T-helper 2 cell treated with Interferon-gamma antibody and Interleukin-4, amounts not matched to agents 5 μg/mL and 100 μg/mL, for 36 hours (primary cell): ENCODE data around the gene CHST15.

Source experiments
- DNase-seq: peaks from one replicate; pipeline ENCODE4 v3.0.0; 2021; ENCODE audit warnings: low spot score
- H3K27ac Mint-ChIP-seq: one replicate; pipeline ENCODE4 v1.8.0; 2021; ENCODE audit warnings: mild to moderate bottlenecking, mixed read lengths
- H3K27me3 Mint-ChIP-seq: one replicate; pipeline ENCODE4 v1.8.0; 2021; ENCODE audit warnings: low read depth, mixed read lengths
- H3K36me3 Mint-ChIP-seq: one replicate; pipeline ENCODE4 v1.8.0; 2021; ENCODE audit warnings: low read depth, mixed read lengths
- H3K4me1 Mint-ChIP-seq: one replicate; pipeline ENCODE4 v1.8.0; 2021; ENCODE audit warnings: low read depth, mixed read lengths
- H3K4me3 Mint-ChIP-seq: one replicate; pipeline ENCODE4 v1.8.0; 2022; ENCODE audit warnings: mild to moderate bottlenecking, moderate library complexity, mixed read lengths
- H3K9me3 Mint-ChIP-seq: one replicate; pipeline ENCODE4 v1.8.0; 2021; ENCODE audit warnings: mixed read lengths

Gene CHST15

DNA sequence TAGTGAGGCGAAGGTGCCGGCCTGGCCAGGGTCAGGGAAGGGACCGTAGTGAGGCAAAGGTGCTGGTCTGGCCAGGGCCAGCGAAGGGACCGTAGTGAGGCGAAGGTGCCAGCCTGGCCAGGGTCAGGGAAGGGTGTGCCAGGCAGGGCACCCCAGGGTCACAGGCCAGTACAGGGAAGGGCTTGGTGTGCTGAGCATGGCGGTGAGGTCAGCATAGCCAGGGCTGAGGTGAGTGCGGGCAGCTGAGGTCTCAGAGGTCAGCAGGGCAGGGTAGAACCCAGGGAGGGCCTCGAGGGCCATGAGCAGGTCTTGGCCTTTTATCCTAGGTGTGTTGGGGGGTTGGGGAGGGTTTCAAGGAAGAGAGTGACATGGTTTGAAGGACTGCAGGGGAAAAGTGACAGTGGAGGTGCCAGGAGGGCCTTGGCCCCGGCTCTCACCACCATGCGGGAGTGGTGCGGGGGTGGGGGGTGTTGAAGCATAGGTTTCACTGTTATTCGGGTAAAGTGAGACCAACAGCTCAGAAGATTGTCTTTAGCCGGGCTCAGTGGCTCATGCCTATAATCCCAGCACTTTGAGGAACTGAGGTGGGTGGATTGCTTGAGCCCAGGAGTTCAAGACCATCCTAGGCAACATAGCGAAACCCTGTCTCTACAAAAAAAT lies 93.3 kb downstream of the CHST15 start:
- peaks cover 11% of the 10 kb centered on the region for H3K27me3 Mint-ChIP-seq
- no peaks in the 10 kb centered on the region for H3K4me1 Mint-ChIP-seq
- DNase-seq: no peak
- H3K4me3 Mint-ChIP-seq: no peak overlapping the region
- H3K9me3 Mint-ChIP-seq: no peaks in the 10 kb centered on the region
- no peak overlapping the region for H3K27ac Mint-ChIP-seq
- no peaks in the 10 kb centered on the region for H3K36me3 Mint-ChIP-seq

DNA sequence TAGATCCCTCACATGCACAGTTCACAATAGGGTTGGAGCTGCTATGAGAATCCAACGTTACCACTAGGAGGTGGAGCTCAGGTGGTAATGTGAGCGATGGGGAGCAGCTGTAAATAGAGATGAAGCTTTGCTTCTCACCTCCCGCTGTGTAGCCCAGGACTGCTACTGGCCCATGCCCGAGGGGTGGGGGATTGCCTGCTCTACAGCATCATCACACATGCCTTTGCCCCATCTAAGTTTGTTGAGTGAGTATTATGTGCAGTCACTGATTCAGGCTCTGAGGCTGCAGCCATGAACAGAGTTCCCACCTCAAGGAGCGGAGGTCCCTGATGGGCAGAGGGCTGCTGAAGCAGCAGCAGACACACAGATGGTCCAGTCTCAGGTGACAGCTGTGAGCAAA lies 94.1 kb downstream of the CHST15 start:
- no peaks in the 10 kb centered on the region for H3K36me3 Mint-ChIP-seq
- H3K9me3 Mint-ChIP-seq: no peaks in the 10 kb centered on the region
- H3K27me3 Mint-ChIP-seq: peaks cover 18% of the 10 kb centered on the region
- H3K27ac Mint-ChIP-seq: no peak overlapping the region
- peaks cover 3% of the 10 kb centered on the region for H3K4me1 Mint-ChIP-seq
- no peak overlapping the region for H3K4me3 Mint-ChIP-seq
- DNase-seq: no peak

DNA sequence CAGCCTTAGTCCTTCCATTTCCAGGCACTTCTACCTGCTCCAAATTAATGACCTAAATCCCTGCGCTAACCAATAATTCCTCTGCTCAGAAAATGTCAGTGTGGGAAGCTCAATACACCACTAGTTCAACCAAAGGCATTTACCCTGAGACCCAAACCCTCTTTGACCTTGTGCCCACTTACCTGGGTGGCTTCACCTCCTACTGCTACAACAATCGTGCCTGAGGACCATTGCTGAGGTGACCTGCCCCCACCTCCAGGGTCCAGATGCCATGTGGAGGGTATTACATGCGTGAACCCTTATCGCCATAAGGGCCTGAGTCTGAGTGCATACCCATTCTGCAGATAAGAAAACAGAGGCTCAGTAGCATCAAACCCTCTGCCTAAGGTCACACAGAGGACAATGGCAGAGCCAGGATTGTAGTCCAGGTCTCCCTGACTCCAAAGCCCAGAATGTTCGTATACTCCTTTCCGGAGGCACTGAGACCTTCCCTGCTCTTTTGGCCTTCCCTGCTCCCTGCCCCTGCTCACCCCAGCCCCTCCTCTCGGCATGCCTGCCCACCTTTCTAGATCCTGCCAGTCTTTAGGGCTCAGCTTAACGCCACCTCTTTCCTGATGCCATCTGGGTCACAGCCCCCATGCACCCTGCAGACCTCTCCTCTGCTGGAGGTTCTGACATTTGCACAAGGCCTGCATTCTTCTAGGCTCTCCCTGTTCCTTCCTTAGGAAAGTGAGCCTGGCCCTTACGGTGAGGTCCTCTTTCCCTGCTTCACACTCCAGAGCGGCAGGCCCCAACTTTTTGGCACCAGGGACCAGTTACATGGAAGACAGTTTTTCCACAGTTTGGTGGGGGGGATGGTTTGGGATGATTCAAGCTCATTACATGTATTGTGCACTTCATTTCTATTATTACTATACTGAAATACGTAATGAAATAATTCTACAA lies 94.9 kb downstream of the CHST15 start:
- Mint-ChIP-seq H3K4me1 (peaks cover 3% of the 10 kb centered on the region), H3K9me3 (no peaks in the 10 kb centered on the region), H3K36me3 (no peaks in the 10 kb centered on the region), H3K27ac (no peak overlapping the region), H3K27me3 (peaks cover 26% of the 10 kb centered on the region), H3K4me3 (no peak overlapping the region)
- no peak for DNase-seq

DNA sequence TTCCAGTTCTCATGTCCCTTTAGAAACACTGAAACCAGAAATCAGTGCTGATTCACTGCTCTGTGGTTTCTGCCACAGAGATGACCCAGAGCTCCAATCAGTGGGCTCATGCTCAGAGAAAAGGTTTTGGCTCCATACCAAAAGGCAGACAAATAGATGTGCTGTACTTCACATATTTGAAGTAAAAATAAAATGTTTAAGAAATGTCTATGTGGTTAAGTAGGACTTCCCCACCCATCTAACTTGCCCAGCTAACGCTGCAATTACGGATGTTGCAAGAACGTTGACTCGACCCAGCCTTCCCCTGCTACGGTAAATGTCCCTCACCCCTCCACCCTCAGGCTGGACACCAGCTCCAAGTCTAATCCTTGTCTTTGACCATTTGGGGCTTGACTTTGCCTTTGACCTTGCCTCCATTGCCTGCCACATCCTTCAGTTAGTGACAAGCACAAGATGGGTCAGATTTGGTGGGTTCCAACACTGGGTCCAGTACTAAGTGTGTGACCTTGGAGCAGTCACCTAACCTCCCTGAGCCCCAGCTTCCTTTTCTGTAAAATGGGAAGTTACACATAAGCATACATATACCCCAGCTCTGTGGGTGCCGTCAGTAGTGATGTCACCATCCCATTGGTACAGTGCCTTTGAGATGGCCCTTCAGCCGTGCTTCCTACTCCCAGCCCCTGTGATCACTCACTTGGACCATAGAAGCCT lies 95.8 kb downstream of the CHST15 start:
- Mint-ChIP-seq H3K9me3 (no peaks in the 10 kb centered on the region), H3K4me1 (peaks cover 3% of the 10 kb centered on the region), H3K27me3 (peaks cover 33% of the 10 kb centered on the region), H3K36me3 (no peaks in the 10 kb centered on the region), H3K27ac (no peak overlapping the region), H3K4me3 (no peak overlapping the region)
- DNase-seq: no peak

DNA sequence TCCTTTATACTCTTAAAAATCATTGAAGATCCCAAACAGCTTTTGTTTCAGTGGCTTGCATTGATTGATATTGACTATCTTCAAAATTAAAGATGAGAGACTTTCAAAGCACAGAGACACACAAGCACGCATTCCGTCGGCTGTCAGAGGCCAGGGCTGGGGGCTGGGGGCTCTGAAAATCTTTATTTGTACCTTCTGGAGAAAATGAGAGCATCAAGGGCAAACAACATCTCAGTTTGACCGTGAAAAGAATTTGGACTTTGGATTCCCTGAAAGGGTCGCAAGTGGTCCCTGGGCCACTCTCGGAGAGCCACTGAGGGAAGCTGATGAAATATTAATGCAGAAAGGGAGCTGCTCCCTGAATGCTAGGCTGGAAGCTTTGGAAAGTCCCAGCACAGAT lies 96.4 kb downstream of the CHST15 start:
- Mint-ChIP-seq H3K4me3 (no peak overlapping the region), H3K4me1 (peaks cover 3% of the 10 kb centered on the region), H3K27ac (no peak overlapping the region), H3K9me3 (no peaks in the 10 kb centered on the region), H3K36me3 (no peaks in the 10 kb centered on the region), H3K27me3 (peaks cover 37% of the 10 kb centered on the region)
- DNase-seq: no peak

DNA sequence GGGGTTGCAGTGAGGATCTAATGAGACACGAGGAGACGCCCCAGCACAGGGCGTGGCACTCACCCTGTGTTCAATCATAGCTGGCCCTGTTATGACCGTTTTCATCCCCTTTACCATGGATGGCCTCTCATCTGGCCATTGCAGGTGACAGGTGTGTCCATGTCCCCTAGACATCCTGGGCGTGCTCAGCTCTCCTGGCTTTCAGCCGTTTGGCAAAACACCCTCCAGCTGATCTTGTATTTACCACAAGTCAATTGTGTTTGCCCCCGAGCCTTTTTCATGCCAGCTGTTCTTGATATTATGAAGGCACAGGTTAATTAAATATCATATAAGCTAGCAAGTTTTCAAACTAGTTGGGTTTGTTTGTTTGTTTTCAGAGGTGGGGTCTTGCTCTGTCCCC lies 97.1 kb downstream of the CHST15 start:
- H3K27ac Mint-ChIP-seq: no peak overlapping the region
- H3K4me3 Mint-ChIP-seq: no peak overlapping the region
- no peaks in the 10 kb centered on the region for H3K36me3 Mint-ChIP-seq
- peaks cover 40% of the 10 kb centered on the region for H3K27me3 Mint-ChIP-seq
- DNase-seq: no peak
- no peaks in the 10 kb centered on the region for H3K9me3 Mint-ChIP-seq
- H3K4me1 Mint-ChIP-seq: peaks cover 3% of the 10 kb centered on the region

DNA sequence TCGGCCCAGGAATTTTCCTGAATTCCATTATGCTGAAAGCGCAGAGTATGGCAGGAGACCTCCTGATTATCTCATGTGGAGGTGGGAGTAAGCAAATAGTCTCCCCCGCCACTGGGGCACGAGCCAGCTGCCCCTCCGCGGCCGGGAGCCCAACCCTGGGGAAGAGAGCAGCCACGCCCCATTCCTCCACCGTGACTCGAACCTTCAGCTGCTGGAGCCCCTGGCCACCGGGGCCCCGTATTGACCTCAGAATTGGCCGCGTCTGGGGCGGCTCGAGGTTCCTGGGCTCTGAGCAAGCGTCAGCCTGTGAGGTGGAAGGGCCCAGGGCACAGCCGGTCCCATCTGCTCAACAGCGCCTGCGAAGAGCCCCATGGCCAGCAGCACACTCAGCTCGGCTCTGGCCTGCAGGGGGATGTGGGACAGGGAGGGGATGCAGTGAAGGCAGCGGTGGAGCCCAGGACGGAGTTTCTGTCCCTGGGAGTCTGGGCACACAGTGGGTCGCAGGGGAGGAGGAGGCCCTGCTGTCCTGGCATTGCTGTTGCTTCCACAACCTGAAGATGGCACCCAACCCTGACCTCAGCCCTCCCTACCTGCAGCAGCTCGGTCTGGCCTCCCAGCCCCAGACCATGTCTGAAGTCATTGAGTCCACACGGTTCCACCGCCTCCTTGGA lies 97.8 kb downstream of the CHST15 start:
- no peaks in the 10 kb centered on the region for H3K36me3 Mint-ChIP-seq
- H3K4me1 Mint-ChIP-seq: peaks cover 3% of the 10 kb centered on the region
- peaks cover 47% of the 10 kb centered on the region for H3K27me3 Mint-ChIP-seq
- H3K27ac Mint-ChIP-seq: no peak overlapping the region
- no peak for DNase-seq
- no peaks in the 10 kb centered on the region for H3K9me3 Mint-ChIP-seq
- no peak overlapping the region for H3K4me3 Mint-ChIP-seq

DNA sequence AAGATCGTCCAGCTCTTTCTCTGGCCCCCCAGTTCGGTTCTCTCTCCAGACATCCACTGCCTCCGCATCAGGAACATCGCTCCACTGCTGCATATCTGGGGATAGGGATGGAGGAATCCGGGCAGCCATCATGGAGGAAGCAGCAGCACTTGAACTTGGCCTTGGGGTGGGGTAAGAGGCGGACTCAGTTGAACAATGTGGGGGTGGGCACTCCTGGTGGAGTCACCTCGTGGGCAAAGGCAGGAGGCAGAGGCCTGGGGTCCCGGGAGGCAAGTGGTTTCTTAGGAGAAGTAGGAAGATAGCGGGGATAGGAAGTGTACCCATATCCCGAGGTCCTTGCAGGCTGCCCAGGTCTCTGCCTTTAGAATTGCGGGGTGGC lies 98.3 kb downstream of the CHST15 start:
- H3K9me3 Mint-ChIP-seq: no peaks in the 10 kb centered on the region
- H3K4me3 Mint-ChIP-seq: peak overlapping the region; percentile 30
- no peaks in the 10 kb centered on the region for H3K36me3 Mint-ChIP-seq
- DNase-seq: no peak
- peaks cover 3% of the 10 kb centered on the region for H3K4me1 Mint-ChIP-seq
- H3K27me3 Mint-ChIP-seq: peaks cover 52% of the 10 kb centered on the region
- H3K27ac Mint-ChIP-seq: no peak overlapping the region

DNA sequence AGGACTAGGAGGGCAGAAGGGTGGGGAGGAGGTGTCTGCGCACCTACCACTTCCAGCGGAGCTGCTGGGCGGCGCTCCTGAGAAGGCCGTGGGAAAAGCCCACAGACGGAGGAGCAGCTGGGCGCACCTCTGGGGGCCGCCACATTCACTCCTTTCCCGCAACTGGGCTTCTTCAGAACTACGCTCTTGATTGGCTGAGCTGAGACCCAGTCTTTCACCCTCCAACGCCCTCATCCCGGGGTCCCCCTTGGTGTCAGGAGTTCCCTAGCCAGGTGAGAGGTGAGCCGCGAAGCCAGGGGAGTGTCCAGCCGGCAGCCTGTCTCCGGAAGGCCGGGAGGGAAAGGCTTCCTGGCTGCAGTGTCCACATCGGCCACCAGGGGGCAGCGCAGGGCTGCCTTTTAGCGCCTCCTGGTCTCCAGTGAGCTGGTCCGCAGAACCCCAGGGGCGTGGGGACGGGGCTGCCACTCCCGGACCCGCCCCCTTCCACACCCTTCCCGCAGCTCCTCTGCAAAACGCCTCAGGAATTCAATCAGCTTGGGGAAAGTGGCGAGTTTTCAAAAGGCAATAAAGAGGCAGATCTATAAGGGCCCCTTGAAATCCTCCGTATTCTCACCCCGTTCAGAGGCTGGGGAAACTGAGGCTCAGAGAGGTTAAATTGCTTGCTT lies 98.8 kb downstream of the CHST15 start:
- DNase-seq: peak; percentile 68
- H3K4me1 Mint-ChIP-seq: peaks cover 3% of the 10 kb centered on the region
- H3K27me3 Mint-ChIP-seq: peaks cover 57% of the 10 kb centered on the region
- no peaks in the 10 kb centered on the region for H3K36me3 Mint-ChIP-seq
- no peaks in the 10 kb centered on the region for H3K9me3 Mint-ChIP-seq
- no peak overlapping the region for H3K27ac Mint-ChIP-seq
- peak overlapping the region; percentile 30 for H3K4me3 Mint-ChIP-seq

DNA sequence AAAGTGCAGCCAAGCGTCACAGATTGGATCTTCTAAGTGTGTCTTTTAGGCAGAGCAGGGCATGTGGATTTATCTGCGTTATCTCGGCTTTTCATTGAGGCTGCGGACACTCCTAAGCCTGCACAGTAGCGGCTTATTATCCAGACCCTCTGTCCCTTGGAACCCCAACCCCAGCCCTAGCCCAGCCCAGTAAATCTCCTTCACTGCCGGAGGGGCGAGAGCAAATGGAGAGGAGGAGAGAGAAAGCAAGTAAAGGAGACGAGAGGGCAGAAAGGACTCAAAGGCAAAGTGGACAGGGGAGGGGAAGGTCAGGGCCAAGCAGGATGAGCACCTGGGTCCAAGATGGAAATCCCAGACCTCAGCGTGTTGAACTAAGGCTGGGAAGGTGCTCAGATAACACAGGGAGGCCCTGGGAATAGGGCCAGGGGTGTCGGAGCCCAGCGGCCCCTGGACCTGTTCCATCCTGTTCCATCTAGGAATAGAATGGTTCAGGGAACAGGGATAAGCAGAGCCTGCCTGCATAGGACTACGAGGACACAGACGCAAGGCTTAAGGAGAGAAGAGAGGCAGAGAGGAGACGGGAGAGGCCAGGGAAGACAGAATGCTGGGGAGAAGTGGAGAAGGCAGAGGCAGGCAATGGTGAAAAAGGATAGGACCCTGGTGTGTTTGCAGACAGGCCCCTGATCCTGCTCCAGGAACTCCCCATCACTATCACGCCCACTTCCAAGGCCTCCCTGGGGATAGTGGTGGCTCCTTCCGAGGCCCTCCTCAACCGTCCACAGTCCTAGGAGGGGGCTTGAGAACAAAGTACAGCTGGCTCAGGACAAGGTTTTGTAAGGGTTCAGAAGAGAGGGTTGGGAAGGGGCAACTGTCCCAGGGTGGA lies 99.6 kb downstream of the CHST15 start:
- Mint-ChIP-seq H3K4me1 (peaks cover 3% of the 10 kb centered on the region), H3K36me3 (no peaks in the 10 kb centered on the region), H3K27ac (no peak overlapping the region), H3K4me3 (no peak overlapping the region), H3K27me3 (peaks cover 65% of the 10 kb centered on the region), H3K9me3 (no peaks in the 10 kb centered on the region)
- DNase-seq: no peak

DNA sequence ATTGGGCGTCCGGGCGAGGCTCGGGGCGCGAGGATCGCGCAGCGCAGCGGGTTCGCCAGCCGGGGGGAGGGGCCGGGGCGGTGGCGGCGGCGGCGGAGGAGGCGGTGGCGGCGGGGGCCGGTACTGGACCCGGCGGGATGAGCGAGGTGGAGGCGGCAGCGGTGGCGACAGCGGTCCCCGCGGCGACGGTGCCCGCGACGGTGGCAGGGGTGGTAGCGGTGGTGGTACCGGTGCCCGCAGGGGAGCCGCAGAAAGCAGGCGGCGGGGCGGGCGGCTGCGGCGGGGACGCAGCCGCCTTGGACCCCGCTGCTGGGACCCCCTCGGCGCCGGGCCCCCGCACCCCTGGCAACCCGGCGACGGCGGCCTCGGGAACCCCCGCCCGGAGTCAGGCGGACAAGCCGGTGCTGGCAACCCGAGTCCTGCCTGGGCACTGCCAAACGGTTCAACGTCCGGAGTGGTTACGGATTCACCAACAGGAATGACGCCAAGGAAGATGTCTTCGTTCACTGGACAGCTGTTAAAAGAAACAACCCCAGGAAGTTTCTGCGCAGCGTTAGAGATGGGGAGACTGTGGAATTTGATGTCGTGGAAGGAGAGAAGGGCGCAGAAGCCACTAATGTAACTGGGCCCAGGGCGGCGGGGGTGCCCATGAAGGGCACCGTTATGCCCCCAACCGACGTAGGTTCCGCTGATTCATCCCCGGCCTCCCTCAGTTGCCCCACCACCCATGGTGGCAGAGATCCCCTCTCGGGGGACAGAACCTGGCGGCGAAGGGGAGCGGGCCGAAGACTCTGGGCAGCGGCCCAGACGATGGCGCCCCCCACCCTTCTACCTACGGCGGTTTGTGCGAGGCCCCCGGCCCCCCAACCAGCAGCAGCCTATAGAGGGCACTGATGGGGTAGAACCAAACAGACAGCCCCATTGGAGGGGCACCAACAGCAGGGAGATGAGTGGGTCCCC lies 101.5 kb downstream of the CHST15 start:
- H3K27ac Mint-ChIP-seq: no peak overlapping the region
- no peak for DNase-seq
- H3K36me3 Mint-ChIP-seq: no peaks in the 10 kb centered on the region
- H3K4me3 Mint-ChIP-seq: no peak overlapping the region
- H3K9me3 Mint-ChIP-seq: no peaks in the 10 kb centered on the region
- H3K4me1 Mint-ChIP-seq: peaks cover 3% of the 10 kb centered on the region
- peaks cover 63% of the 10 kb centered on the region for H3K27me3 Mint-ChIP-seq

DNA sequence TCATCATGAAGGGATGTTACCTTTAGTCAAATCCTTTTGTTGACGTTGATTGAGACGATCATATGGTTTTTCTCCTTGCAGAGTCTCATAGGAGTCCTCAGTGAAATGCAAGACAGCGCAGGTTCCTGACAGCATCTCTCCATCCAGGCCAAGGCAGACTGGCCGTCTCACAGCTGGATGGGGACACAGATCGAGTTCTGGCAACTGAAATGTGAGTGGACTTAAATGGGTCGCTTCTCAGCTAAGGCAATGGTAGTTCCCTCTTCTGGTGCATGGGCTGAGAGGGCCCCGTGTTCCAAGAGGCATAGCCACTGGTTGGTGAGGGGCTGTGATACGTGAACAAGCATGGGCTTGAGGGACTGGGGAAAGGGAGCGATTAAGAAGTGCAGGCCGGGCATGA lies 102.5 kb downstream of the CHST15 start:
- H3K27ac Mint-ChIP-seq: no peak overlapping the region
- H3K27me3 Mint-ChIP-seq: peaks cover 56% of the 10 kb centered on the region
- DNase-seq: no peak
- H3K4me1 Mint-ChIP-seq: peaks cover 3% of the 10 kb centered on the region
- H3K4me3 Mint-ChIP-seq: no peak overlapping the region
- no peaks in the 10 kb centered on the region for H3K36me3 Mint-ChIP-seq
- no peaks in the 10 kb centered on the region for H3K9me3 Mint-ChIP-seq
